Measurements from ENCODE around the gene ZRANB1.
A peak's percentile ranks its signal among the peaks of the same experiment; 100 is the strongest.
"Not testable (repeated sequence)": the region's sequence is repeated elsewhere in the genome, so short reads cannot be mapped to it uniquely, and the experiment has no call there.

Gene ZRANB1

DNA sequence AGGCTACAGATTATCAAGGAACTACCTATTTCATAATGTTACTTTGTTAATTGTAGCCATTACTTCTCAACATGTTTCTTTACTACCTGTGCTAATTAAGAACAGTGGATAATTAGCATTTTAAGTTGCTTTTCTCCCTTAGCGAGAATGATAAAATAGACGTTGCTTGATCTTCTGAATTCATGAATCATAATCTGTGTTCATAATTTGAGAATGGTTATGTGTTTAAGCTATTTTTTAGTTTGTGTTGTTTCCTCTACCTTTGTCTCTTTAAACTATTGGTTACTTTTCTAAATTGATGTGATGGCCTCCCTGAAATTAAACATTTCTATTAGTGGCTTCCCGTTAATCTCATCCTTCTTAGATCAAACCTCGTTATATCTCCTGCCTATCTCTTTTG lies at the start of gene ZRANB1:
TSS of gene ZRANB1 (plus strand) at position 301 of the 400 bp plus-strand sequence. CDS start 371 bp downstream, outside the sequence.
- no peak for DNase-seq (ENCODE audit: low read depth in 2 of 2)

DNA sequence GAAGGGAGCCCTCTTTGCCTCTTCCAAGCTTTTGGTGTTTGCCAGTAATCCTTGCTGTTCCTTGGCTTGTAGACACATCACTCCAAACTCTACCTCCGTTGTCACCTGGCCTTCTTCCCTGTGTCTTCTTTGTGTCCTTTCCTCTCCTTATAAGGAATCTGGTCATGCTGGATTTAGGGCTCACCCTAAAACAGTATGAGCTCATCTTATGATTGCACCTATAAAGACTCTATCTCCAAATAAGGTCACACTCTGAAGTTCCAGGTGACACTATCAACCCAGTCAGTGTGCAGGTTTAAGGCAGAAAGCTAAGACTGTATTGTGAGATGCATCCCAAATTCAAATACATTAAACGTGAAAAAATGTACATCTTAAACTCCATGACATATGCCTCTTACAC lies 49.0 kb upstream of the ZRANB1 start:
- no peak for DNase-seq (ENCODE audit: low read depth in 2 of 2)

DNA sequence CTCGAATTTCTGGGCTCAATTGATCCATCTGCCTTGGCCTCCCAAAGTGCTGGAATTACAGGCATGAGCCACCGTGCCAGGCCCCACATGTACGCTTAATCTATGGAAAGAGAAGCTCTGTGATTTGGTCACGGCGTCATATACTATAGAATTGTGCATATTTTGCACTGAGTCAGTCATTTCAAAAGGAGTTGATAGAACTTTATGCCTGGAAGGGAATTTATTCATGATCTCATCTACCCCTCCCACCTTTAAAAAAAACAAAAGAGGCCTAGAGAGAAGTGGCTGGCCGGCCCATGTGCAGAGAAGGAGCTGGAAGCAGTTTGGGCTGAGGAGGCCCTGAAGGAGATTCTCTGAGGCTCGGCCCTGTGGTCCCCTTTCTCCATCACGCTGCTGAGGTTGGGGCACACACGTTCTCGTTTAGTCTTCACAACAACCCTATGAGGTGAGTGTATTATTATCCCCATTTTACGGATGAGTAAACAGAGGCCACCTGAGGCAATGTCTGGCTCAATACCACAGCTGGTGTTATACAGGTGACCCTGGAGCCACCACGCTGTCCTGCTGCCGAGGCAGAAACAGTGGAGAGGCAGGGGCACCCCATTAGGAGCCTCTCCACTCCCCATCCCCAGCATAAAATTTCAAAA lies 47.2 kb upstream of the ZRANB1 start:
- no peak for DNase-seq (ENCODE audit: low read depth in 2 of 2)

DNA sequence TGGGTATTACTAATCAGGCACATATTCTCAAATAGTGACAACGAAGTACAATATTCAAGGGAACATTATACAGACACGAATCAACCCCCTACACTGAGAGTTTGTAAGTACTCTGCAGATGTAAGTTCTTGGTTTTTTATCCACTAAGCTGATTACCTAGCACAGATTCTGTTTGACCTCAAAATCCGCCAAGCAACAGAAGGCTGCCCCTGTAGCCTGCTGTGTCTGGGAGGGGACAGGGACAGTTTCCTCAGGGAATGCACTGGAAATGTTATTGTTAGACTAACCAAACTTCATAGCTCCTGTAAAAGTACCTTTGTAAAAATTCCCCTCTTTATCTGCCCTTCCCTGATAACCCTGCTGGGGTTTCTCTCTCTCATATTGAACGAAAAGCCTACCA lies 45.2 kb upstream of the ZRANB1 start:
- no peak for DNase-seq (ENCODE audit: low read depth in 2 of 2)

DNA sequence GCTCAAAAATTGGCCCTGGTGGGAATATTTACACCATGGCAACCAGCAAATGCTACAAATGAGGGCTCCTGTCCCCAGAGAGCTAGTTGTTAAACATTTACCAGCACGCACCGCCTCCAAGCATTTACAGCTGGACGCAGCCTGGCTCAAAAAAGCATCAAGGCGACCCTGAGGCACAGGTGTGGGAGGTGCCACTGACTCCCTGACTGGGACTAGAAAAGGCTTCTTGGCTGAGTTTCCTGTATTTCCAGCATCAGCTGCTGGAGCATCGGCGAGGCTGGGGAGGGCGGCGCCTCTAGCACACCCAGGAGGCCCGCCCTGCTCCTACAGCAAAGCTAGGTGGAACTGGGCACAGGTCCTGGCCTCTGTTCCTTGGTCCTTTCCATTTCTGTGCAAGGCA lies 43.5 kb upstream of the ZRANB1 start:
- DNase-seq (ENCODE audit: low read depth in 2 of 2): no peak

DNA sequence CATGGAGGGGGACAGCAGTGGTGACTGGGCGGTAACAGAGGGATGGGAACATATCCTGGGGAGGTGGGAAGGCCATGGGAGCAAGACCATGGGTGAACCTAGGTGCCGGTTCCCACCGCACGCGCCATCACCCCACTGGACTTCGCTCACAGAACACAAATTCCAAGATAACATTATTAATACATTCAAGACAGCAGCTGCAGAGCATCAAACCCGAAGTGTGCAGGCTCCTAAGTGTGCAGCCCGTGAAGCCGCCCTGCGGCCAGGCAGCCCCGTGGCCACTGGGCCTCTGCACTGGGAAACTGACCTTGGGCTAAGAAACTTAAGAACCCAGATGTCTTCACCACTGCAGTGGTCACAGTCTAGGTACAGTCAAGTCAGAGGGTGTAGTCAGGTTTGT lies 42.8 kb upstream of the ZRANB1 start:
- no peak for DNase-seq (ENCODE audit: low read depth in 2 of 2)

DNA sequence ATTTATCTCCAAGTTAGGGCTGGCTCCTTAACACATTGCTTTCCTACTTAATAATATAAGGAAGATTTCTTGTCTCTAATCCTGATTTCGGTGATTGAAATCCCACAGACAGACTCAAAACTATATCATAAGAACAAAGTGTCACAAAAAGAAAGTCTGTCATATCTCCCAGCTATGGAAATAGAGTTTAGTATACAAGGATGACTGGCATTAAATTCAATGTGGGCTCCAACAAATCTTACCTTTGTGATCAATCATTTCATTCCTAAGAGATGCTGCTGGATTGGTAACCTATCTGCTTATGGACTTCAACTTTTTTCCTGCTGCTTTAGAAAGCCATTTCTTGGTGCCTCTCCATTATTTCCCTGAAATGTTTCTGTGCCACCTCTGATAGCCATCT lies 39.5 kb upstream of the ZRANB1 start:
- DNase-seq (ENCODE audit: low read depth in 2 of 2): no peak

DNA sequence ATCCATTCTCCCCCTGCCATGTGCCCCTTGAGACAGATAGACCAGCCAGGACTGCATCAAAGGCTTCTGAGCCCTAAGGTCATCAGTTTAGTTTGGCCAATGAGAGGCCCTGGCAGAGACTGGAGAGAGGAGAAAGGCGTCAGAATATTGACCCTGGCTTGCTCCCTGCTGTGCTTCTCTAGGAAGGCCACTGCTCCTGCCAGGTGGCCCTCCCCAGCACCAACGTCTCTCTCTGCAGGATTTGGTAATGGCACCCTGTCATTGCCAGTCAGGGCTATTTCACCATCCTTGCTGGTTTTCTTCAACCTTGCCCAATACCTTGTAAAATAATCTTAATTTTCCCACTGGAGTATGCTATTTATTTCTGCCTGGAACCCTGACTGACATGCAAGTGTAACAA lies 38.8 kb upstream of the ZRANB1 start:
- DNase-seq (ENCODE audit: low read depth in 2 of 2): no peak

DNA sequence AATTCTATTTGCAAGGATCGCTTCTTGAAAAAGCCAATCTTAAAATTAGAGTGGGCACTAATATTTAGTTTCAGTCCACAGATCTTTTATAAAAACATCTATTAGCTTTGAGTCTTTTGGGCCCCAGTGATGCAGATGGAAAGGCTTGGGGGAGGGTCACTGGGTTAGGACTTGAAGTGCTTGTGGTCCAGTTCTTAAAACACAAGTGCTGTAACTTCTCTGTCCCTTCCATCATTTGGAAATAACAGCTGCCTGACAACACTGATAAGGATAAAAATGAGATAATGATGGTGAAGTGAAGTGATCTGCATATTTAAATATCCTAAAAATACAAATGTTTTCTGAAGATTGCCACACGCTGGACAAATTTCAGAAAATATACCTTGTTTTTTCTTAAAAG lies 37.1 kb upstream of the ZRANB1 start:
- DNase-seq (ENCODE audit: low read depth in 2 of 2): no peak

DNA sequence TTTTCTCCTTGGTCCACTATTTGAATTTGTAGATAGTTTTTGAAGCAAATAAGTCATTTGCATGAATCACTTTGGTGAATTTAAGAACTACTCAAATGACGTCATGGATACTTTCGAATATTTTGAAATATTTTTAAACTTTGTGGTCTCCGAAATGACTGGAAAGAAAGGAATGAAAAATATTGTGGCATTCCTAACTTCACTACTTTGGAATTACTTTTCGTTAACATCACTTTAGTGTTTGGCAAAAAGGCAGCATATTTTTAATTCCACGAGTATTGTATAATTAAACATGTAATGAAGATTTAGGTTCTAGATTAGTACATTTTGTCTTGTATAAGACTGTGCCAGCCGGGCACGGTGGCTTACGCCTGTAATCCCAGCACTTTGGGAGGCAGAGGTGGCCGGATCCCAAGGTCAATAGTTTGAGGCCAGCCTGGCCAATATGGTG lies 35.3 kb upstream of the ZRANB1 start:
- DNase-seq (ENCODE audit: low read depth in 2 of 2): no peak

DNA sequence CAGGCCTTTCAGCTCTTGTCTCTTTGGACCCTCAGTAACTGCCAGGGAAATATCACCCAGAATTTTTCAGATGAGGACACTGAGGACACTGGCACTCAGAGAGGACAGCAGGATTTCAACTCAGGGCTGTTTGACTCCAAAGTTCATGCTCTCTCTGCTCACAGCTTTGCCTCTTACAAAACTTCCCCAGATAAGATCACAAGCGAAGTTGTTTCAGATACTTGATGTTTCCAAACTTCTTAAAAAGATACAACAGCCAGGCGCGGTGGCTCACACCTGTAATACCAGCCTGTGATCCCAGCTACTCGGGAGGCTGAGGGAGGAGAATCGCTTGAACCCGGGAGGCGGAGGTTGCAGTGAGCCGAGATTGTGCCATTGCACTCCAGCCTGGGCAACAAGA lies 32.4 kb upstream of the ZRANB1 start:
- no peak for DNase-seq (ENCODE audit: low read depth in 2 of 2)

DNA sequence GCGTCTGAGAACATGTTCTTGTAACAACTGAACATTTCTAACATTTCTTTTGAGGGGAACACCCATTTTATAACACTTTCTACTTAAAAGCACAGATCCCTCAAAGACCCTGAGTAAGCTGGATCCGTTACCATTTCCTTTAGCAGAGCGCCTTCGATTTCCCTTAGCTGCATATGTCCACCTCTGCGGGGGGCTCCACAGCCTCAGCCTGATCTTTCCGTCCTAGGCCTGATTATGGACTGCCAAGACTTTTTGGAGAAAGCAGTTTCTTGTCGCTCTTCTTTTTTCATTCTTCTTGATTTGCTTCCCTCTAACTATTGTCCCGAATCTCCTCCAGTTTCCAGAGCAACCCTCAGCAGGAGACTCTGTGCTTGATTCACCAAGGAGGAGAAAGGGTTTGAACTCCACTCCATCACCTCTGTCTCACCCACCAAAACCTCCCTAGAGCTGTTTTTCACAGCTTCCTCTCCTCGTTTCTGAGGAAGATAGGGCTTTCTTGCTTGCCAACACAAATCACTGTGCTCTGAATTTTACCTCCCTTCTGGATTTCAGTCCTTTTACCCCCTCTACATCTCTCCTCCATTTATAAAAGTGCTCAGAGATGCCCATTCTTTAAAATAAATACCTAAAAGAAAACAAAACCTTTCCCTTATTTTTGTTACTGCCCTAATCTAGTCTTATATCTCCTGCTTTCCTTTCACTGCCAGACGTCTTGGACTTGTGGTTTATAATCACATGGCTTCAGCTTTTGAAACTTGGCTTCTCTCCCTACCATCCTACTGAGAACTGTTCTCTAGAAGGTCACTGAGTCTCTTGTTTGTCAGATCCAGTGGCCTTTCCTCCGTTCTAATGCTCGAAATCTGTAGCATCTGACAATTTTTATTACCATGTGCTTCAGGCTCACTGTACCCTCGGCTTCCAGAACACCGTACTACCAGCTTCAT lies 30.5 kb upstream of the ZRANB1 start:
- DNase-seq (ENCODE audit: low read depth in 2 of 2): no peak

DNA sequence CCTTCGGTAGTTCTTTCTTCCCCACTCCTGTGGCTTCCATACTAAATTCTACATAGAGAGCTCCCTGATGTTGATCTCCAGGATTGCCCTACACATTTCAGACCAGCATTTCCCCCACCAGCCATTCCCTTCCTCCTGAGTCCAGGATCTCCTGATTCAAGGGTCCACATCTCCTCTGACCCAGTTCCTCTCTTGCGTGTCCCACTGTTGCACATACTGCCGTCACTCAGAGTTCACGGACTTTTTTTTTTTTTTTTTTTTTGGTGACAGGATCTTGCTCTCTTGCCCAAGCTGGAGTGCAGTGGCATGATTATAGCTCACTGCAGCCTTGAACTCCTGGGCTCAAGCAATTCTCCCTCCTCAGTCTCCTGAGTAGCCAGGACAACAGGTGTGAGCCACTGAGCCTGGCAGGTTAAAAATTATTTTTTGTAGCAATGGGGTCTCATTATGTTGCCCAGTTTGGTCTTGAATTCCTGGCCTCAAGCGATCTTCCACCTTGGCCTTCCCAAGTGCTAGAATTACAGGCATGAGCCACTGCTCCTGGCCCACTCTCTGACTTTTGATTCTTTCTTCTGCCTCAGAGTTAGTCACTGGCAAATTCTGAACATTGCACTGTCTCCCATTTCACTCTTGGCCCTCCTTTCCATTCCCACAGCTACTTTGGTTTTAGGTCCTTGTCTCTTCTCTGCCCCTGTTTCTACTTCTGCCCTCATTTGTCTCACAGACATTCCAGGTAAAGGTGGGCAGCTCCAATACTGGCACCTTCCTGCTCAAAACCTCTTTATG lies 29.6 kb upstream of the ZRANB1 start:
- no peak for DNase-seq (ENCODE audit: low read depth in 2 of 2)

DNA sequence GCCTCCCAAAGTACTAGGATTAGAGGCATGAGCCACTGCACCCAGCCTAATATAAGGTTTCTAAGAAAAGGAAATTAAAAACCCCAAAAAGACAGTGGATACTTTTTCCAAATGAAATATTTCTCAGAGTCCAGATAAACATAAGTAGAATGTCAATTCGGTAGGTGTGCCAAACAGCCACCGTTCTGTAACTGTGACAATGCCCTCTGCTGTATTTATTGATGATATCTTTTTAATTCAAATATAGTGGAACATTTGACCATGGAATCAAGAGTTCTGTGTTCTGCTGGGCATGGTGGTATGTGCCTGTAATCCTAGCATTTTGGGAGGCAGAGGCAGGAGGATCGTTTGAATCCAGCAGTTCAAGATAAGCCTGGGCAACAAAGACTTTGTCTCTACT lies 28.8 kb upstream of the ZRANB1 start:
- DNase-seq (ENCODE audit: low read depth in 2 of 2): no peak

DNA sequence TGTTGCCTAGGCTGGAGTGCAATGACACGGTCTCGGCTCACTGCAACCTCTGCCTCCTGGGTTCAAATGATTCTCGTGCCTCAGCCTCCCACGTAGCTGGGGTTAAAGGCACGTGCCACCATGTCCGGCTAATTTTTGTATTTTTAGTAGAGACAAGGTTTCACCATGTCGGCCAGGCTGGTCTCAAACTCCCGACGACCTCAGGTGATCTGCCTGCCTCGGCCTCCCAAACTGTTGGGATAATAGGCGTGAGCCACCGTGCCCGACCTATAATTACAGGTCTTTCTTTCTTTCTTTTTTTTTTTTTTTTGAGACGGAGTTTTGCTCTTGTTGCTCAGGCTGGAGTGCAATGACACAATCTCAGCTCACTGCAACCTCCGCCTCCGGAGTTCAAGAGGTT lies 27.5 kb upstream of the ZRANB1 start:
- DNase-seq (ENCODE audit: low read depth in 2 of 2): not testable (repeated sequence)

DNA sequence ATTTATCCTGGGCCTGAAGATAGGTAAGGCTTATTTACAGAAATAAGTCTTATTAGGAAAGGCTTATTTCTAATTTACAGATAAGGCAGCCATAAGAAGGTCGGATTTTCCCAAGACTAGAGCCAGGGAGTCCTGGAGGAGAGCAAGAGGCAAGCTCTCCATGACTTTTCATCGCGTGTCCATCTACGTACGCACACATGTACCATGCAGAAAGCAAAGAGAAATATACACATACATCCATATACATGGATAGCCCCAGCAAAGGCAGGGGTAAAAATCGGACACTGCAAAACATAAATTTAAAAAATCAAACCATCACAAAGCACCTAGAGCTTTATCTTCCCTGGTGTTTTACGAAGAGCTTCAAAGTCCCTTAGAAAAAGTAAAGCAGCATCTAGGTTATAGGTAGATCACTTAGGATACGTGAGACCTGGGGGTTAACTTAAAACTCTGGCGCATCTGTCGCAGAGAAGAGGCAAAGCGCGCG lies 25.8 kb upstream of the ZRANB1 start:
- no peak for DNase-seq (ENCODE audit: low read depth in 2 of 2)

DNA sequence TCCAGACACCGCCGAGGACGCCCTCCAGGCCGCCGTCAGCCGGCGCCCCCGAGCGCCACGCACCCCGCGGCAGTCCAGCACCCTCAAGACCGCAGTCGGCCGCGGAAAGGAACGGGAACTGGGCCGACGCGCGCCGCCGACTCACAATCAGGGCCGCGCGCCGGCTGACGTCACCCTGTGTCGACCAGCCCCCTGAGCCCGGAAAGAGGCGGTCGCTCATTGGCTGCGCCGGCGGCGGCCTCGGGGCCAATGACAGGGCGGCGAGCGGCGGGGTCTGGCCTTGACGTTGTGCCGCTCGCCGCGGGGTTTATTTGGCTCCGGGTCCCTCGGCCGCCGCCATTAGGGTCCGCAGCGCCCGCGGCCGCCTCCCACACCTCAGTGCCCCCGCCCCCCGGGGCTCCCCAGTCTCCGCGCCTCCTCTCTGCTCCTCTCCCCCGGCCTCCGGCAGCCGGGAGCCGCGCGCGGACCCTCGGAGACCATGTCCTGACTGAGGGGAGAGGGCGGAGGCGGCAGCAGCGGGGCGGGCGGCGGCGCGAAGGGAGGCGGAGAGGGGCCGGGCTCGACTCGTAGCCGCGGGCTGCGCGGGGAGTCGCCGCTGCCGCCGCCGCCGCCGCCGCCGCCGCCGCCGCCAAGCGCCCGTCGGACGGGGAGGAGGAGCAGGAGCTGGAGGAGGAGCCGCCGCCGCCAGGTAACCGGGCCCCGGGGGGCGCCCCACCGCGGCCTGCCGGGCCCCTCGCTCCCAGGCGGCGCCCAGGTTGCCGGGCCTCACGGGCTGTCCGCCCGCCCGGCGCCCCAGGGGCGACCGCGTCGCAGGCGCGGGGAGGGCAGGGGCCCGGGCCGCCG lies 25.1 kb upstream of the ZRANB1 start:
- peak; percentile 90 to 92 for DNase-seq (ENCODE audit: low read depth in 2 of 2)

DNA sequence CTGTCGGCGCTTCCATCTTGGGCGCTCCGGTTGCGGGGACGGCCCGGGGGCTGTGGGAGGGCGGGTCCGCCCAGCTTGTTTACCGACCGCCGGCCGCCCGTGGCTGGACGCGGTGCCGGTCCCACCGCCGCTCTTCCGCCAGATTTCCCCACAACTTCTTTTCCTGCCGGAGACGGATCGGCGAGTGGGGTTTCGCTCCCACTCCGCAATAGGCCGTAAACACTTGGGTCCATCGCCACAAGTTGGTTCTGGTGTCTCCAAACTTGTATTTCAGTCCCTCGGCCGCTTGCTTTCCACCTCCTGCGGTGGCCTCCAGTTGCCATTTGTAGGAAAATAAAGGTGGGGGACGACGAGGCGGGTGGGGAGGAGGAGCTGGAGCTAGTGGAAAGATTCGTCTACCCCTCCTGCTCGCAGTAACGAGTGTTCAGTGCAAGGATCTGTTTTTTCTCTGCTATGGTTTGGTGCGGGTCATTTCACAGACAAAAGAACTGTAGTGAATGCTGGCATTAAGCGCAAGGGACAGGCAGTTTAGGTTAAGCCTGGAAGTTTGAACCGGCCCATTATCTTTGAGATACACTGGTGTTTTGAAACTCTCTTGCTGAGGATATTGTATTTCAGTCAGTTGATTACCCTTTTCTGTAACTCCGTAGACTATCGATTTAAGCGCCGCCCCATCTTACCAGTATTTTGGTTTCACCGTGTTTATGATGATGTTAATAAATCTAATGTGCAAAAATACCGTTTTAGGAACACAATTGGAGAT lies 24.3 kb upstream of the ZRANB1 start:
- DNase-seq (ENCODE audit: low read depth in 2 of 2): peak in 1 of 2 donors; percentile 5

DNA sequence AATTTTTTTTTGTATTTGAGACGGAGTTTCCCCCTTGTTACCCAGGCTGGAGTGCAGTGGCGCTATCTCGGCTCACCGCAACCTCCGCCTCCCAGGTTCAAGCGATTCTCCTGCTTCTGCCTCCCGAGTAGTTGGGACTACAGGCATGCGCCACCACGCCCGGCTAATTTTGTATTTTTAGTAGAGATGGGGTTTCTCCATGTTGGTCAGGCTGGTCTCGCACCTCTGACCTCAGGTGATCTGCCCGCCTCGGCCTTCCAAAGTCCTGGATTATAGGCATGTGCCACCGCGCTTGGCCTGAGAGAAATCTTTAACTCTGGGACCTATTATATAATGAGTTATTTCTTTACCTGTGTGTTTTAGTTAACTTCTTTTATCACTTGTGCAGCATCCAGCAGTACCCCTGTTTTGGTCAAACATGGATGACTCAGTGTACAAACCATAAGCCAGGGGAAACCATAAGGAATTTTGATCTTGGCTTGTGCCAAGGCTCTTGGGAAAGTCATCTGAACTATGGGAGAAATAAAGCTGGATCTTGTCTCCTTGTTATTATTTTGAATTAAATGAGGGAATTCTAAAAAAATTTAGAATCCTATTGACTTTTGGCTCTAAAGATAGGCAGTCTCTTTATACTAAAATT lies 23.6 kb upstream of the ZRANB1 start:
- no peak for DNase-seq (ENCODE audit: low read depth in 2 of 2)

DNA sequence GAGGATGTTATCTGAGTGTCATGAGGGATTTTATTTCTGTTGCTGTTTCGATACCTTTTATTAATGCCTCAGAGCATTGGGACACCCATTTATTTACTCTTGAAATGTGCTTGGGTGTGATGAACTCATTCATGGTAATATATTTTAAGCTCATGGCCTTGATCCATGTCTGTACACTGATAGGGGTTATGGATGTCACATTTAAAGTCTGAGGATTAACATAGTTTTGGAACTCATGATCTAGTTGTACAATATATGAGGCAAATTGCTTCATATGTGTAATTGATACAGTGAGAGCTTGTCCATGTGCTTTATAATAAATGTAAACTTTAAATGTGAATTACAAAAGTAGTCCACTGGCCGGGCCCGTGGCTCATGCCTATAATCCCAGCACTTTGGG lies 23.0 kb upstream of the ZRANB1 start:
- DNase-seq (ENCODE audit: low read depth in 2 of 2): no peak

Measured in stimulated activated CD8-positive, alpha-beta memory T cell treated with anti-CD3 and anti-CD28 coated beads, Interleukin-15, amount 100 ng/mL, for 4 hours (primary cell).